Activated CD8-positive, alpha-beta memory T cell treated with anti-CD3 and anti-CD28 coated beads, Interleukin-2, amount 50 U/mL, for 1 hour (primary cell): ENCODE data around the gene FAM83F.

Experiments used
- DNase-seq: peaks from one replicate; pipeline ENCODE4 v3.0.0-alpha.2; 2020; ENCODE audit errors: extremely low read depth

FAM83F gene

DNA sequence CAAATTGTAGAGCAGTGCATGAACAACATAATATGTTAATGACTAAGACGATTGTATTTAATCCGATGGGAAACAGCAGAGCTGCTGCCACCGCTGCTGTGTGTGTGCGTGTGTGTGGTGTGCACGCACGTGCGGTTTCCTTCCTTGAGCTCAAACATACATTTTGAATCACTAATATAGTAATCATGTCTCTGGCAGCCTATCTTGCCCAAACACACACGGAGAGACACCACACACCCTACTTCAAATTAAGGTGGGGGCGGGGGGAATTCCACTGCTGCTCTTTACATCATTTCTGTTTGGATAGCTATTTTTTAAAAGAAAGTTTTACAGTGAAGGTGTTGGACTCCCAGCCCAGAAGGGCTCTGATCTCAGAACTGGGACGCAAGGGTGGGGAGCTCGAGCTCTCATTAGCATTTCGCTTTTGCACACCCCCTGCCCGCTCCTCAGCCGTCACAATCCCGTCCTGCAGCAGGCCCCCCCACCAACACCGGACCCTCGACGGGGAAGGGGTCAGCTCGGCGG, 651 bp upstream of the FAM83F start:
- peak; percentile 45 for DNase-seq

DNA sequence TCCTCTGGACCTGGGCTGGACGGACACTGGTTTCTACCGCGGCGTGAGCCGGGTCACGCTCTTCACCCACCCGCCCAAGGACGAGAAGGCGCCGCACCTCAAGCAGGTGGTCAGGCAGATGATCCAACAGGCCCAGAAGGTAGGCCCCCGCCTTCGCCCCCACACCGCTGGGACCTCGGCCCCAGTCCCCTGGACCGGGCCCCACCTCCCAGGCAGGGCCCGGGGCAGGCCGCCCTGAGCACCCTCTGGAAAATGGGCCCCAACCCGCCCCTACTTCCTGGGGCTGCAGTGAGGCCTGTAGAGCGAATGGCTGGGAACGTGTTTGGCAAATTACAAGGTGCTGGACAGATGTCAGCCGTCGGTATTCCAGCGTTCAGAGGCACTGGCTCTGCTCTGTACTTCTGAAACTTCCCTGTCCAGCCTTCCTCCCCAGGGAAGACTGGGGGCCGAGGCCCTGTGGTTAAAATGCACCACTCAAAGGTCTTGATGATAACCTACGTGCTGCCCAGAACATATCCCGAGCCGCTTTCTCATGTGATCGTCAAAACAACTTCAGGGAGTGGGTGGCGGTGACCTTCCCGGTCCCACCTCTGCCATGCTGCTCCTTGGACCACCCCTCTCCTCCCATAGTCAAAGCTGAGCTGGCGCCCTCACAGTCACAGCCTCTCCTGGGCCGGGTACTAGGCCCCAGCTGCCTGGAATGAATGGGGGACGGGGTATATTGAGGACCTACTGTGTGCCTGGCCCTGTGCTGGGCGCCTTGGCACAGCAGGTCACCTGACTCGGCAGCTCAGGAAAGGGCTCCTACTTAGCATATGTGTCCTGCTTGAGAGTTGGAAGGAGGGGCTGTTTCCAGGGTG, 869 bp downstream of the FAM83F start:
- no peak for DNase-seq

DNA sequence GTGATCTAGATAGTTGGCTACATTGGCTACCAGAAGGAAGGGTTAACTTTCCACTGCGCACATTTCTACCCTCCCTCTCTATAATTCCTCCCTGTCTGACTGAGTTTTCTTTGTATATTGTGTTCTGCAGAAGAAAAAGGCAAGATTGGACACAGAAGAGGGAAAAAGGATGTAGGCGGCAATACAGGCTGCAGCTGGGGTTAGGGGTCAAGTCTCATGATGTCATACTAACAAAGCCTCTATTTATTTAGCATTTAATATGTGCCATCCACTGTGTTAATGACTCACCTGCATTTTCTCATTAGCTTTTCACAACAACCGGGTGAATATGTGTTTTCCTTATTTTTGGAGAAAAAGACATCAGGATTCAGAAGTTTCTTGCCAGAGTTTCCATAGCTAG, 2.0 kb downstream of the FAM83F start:
- no peak for DNase-seq

DNA sequence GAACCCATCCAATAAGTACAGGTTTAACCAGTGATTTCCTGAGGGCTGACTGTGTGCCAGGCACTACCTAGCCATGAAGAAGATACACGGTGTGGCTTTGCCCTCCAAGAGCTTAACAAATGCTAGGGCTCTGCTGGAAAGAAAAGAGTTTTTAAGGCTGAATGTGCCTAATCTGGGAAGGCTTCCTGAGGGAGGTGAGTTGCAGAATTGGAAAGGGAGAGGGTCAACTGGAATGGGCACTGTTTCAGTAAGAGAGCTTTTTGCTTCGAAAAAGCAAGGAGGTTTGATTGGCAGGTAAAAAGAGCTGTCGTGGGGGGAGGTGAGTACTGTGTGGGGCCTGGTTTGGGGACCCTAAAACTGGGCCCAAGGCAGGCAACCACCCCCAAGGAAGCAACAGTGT, 2.7 kb downstream of the FAM83F start:
- DNase-seq = no peak

DNA sequence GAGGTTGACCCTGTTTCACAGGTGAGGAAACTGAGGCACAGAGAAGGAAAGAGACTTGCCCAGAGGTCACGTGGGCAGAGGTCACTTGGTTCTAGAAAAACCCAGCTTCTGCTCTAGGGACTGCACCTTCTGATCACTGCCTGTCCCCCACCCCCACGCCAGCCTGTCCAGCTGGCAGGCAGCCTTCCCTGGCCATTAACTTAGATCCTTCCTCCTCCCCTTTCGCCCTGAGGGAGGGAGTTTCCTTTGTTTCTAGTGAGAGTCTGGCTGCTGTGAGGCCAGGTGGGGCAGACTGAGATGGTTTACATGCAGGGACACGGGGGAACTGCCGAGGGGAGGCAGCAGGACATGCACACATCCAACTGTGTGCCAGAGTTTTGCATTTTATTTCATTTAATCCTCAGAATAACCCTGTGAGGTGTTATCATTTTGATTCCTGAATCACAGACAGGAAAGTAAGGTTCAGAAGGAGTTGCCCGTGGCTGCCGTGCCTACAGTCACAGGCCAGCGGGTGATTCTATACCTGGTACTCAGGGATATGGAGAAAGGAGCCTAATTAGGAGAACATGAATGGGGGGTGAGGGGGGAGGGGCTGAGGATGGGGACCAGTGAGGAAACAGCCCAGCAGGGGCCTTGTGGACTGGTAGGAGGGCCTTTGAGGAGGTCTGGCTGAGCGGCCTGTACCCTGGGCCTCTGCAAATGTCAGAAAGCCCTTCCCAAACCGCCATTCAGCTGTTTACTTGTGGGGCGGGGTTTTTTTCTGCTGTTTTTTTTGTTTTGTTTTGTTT, 3.4 kb downstream of the FAM83F start:
- DNase-seq = no peak

GRCh38 chr22:39999144-39999757, 4.5 kb downstream of the FAM83F start:
- DNase-seq = no peak

DNA sequence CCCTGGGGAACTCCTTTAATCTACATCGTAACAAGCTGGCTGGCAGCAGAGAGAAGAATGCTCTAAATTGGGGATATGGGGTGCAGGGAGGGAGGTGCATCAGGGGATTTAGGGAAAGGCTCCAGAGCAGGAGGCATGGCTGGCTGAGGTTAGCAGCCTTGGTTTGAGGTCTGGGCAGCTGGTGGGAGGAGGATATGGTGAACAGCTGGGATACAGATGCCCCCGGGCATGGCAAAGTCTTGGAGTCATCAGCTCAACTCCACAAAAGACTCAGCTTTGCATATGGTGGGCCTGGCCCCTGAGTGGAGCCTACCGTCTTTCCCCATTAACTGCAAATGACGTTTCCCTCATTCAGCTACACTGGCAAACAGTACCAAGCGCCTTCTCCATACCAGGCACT, 5.4 kb downstream of the FAM83F start:
- no peak for DNase-seq

DNA sequence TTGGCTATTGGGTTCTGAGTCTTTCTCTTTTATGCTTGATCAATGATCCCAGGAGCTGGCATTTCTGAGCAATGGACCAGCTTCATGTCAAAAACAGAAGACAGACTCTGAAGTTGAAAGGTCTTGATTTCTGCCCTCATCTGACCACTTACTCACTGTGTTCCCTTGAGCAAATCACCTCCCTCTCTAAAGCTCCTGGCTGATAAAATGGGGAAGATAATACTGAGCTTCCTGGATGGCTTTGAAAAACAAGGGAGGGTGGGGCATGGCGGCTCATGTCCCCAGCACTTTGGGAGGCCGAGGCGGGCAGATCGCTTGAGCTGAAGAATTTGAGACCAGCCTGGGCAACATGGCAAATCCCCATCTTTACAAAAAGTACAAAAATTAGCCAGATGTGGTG, 6.4 kb downstream of the FAM83F start:
- no peak for DNase-seq

DNA sequence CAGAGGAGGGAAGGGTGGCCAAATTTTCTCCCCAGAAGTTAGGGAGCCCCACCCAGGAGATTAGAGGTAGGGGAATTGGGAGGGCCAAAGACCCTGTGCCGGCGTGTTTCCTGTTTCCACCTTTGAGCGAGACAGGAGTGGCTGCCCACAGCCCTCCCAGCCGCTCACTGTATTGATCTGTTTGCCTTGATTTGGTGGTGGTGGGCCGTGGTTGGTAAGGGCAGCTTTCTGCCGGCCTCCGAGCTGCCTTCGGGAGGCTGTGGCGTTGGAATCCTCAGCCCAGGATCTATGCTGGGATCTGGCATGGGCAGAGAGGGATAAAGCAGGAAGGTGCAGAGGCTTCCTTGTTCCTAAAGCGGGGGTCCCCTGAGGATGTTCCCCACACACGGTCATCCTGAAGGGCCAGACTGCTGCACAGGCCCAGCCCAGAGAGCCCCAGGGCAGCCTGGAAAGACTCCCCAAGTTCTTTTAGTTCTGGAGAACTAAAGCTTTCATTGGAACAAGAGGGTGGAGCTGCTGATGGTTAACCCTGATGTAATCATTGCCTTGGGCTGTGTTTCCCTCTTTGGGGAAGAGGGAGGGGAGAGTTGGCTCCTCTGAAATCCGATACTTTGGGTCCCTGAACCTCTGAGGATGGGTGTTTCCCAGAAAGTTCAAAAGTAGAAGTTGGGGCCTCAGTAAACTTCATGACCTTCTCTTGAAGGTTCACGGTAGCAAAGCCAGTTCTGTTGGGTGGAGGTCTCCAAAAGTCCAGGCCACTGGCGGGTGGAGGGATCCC, 7.2 kb downstream of the FAM83F start:
- no peak for DNase-seq

- DNase-seq = no peak
These were observed 8.4 kb downstream of the FAM83F start for GRCh38 chr22:40002935-40003715.

GRCh38 chr22:40004836-40005235, 10.1 kb downstream of the FAM83F start:
- no peak for DNase-seq

DNA sequence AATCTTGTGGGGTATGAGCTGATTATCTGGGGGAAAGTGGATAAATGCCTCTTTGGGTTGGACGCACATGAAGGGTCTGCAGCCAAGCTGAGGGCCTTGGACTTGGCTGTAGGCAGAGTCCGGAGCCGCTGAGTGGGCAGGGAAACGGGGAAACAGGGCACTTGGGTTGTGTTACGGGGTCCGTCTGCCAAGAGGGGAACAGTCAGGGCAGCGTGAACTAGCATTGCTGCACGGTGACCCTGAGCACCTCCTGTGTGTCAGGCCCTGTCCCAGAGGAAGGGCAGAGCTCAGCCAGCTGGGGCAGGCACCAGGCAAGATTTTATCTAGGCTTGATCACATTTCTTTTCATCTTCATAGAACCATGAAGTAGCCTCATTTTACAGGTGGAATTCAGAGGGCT, 11.9 kb downstream of the FAM83F start:
- no peak for DNase-seq

- no peak for DNase-seq
These were observed 13.3 kb downstream of the FAM83F start for GRCh38 chr22:40007853-40008710.

GRCh38 chr22:40008726-40009291, 14.1 kb downstream of the FAM83F start:
- no peak for DNase-seq

DNA sequence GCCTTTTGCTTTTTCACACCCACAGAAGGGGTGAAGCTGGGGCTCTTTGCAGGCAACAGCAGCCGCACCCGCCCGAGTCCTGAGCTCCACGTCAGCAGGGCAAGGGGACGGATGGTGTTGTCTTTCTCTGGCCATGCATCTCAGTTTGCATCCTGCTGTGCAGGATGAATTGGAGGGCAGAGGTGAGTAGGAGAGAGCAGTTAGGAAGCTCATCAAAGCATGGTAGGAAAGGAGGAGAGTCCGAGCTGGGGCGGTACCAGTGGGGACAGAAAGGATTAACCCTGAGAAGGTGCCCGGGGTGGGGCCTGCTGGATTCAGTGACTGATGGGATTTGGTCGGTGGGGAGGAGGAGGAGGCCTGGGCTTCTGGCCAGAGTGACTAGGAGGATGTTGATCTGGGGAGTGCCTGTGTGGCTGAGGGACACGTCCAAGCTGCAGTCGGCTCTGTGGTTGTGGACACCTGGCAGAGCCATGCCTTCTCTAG, 14.6 kb downstream of the FAM83F start:
- DNase-seq = no peak

- DNase-seq = peak; percentile 26
These were observed 15.4 kb downstream of the FAM83F start for GRCh38 chr22:40009951-40010671.

DNA sequence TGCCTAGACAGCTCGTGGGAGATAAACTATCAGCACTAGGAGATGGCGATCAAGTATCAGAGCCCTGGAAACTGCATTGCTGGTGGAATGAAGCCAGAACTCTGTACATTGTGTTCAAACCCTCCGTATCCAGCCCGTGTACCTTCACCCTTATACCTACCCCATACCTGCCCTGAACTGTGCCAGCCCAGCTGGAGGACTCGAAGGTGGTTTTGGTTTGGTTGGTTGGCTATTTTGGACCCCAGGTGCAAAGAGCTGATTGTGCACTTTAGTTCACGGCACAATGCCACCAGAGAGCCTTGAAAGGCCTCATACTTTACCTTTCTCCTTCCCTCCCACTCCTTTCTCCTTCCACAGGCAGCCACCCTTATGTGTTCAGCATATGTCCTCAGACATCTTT, 16.0 kb downstream of the FAM83F start:
- DNase-seq = no peak

GRCh38 chr22:40014667-40015248, 20.0 kb downstream of the FAM83F start:
- DNase-seq = no peak
